Left ventricle myocardium inferior (tissue), 1 donor: ENCODE data around the gene CLCN2. TPM values are rescaled to one million over a fixed set of nuclear protein-coding genes. Genes with fewer than 3 reads are reported as not detected.

Experiments
- DNase-seq: peaks from one replicate; pipeline ENCODE4 v3.0.0-alpha.2; 2020
- H3K27ac ChIP-seq: fragments of 200-600 bp; replicated peaks from 2 replicates; pipeline ENCODE4 v1.8.0; 2021
- H3K27me3 ChIP-seq: fragments of 200-600 bp; 2 replicates; pipeline ENCODE4 v1.8.0; 2021; ENCODE audit warnings: low read depth
- H3K36me3 ChIP-seq: fragments of 200-600 bp; 2 replicates; pipeline ENCODE4 v1.8.0; 2021
- H3K4me1 ChIP-seq: fragments of 200-600 bp; 2 replicates; pipeline ENCODE4 v1.8.0; 2021
- H3K4me3 ChIP-seq: fragments of 200-600 bp; 2 replicates; pipeline ENCODE4 v1.8.0; 2021; ENCODE audit warnings: mild to moderate bottlenecking, moderate library complexity
- H3K9me3 ChIP-seq: fragments of 200-600 bp; replicated peaks from 2 replicates; pipeline ENCODE4 v1.8.0; 2021
- intact Hi-C: fragments of 100-400 bp; cut with micrococcal nuclease; formaldehyde crosslinking; loops from one replicate; pipeline ENCODE4 v1.11.0; 2022
- total RNA-seq: library from RNA; stranded (reverse); fragmentation: NEBNext Ultra II Directional; extraction: Animal tissue kit (Norgen Biotek cat#: 25700); gene quantifications from one replicate; pipeline ENCODE4 v1.2.1, GENCODE V29; 2021
- TF ChIP-seq, protein P1 (sequence below): fragments of 200-600 bp; IDR thresholded peaks from 2 replicates; pipeline ENCODE4 v1.8.0; 2021; ENCODE audit warnings: antibody characterized with exemption, mild to moderate bottlenecking, borderline replicate concordance
- donor health status: DM: no; HTN: yes; CAD: no; lungs with severe emphysema.

CLCN2 gene
- total RNA-seq, 1 donor from 2014 or later = 1.7 TPM

DNA sequence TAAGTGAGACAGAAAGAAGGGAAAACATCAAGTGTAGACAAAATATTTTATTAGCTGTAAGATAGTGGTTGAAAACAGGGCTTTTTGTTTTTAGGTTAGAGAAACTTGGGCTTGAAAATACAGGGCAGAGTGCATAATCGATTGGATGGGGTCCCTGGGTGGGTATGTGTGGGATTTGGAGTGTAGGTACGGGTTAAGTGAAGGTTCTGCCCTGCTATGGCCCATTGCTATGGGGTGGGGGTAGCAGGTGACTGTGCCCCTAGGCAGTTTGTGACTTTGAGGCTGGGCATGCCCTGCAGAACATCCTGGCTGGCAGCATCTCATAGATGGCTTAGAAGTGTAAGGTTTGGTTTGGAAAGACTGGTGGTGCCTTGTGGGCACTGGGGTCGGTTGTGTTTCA lies 27.7 kb downstream of the CLCN2 start:
- Histone ChIP-seq H3K36me3 (peaks cover 65% of the 10 kb centered on the region), H3K9me3 (no peaks in the 10 kb centered on the region), H3K27ac (no peak overlapping the region), H3K4me3 (no peak overlapping the region), H3K27me3 (no peaks in the 10 kb centered on the region), H3K4me1 (peaks cover 60% of the 10 kb centered on the region)
- intact Hi-C loops = no loop called here
- DNase-seq = no peak
- TF ChIP-seq, protein P1, sequence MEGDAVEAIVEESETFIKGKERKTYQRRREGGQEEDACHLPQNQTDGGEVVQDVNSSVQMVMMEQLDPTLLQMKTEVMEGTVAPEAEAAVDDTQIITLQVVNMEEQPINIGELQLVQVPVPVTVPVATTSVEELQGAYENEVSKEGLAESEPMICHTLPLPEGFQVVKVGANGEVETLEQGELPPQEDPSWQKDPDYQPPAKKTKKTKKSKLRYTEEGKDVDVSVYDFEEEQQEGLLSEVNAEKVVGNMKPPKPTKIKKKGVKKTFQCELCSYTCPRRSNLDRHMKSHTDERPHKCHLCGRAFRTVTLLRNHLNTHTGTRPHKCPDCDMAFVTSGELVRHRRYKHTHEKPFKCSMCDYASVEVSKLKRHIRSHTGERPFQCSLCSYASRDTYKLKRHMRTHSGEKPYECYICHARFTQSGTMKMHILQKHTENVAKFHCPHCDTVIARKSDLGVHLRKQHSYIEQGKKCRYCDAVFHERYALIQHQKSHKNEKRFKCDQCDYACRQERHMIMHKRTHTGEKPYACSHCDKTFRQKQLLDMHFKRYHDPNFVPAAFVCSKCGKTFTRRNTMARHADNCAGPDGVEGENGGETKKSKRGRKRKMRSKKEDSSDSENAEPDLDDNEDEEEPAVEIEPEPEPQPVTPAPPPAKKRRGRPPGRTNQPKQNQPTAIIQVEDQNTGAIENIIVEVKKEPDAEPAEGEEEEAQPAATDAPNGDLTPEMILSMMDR = no peak

DNA sequence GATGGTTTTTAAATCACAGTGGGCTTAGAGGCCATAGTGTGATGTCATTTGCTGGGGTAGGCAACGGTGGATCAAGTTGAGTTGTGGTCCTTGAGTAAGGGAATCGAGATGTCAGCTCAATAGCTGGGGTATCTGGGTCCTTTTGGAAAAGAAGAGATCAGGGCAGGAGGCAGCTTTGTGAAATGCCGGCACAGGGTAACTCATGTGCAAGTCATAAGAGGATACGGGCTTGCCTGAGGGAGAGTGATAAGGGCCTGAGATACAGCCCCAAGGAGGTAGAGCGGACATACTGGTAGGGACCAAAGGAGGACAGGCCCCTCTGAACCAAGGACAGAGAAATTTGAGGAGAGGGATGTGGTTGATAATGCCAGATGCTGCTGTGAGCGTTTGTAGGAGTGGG lies 28.2 kb downstream of the CLCN2 start:
- TF ChIP-seq, protein P1 = no peak
- DNase-seq = no peak
- intact Hi-C loops = no loop called here

DNA sequence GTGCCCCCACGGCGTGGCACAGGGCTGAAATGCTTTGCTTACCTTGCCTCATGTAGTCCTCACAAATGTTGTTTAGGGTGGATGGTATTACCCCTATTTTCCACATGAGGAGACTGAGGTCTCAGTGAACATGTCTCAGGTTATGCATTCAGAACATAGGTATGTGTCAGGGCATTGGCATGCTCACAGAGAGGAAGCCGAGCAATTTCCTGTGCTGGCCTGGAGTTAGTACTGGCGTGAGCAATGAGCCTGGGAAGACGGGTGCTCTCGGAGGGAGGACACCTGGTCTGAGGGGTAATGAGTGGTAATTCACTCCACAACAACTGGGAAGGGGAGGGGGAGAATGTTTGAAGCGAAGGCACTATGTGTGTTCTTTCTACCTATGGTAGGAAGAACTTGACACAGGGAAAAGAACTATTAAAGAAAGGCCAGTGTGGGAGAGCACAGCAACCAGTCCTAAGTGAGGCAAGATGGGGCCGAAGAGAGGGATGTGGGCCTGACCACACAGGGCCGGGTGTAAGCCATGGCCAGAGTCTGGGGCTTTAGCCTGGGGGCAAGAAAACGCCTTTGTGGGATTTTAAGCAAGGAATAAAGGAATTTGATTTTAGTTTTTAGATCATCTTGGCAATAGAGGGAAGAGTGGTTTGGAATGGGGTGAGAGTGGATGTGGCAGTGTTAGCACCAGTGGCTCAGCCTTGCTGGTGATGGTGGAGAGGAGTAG lies 28.9 kb downstream of the CLCN2 start:
- H3K9me3 ChIP-seq = no peaks in the 10 kb centered on the region
- peak overlapping the region; percentile 44 for H3K27ac ChIP-seq
- intact Hi-C loops = no loop called here
- TF ChIP-seq, protein P1 = no peak
- no peaks in the 10 kb centered on the region for H3K27me3 ChIP-seq
- H3K4me1 ChIP-seq = peaks cover 48% of the 10 kb centered on the region
- no peak for DNase-seq
- no peak overlapping the region for H3K4me3 ChIP-seq
- H3K36me3 ChIP-seq = peaks cover 77% of the 10 kb centered on the region

More for the DNA sequence above, 28.2 kb downstream of the CLCN2 start:
- Histone ChIP-seq H3K9me3 (no peaks in the 10 kb centered on the region), H3K27ac (peak overlapping the region; percentile 40), H3K4me3 (no peak overlapping the region), H3K27me3 (no peaks in the 10 kb centered on the region), H3K36me3 (peaks cover 70% of the 10 kb centered on the region), H3K4me1 (peaks cover 55% of the 10 kb centered on the region)

DNA sequence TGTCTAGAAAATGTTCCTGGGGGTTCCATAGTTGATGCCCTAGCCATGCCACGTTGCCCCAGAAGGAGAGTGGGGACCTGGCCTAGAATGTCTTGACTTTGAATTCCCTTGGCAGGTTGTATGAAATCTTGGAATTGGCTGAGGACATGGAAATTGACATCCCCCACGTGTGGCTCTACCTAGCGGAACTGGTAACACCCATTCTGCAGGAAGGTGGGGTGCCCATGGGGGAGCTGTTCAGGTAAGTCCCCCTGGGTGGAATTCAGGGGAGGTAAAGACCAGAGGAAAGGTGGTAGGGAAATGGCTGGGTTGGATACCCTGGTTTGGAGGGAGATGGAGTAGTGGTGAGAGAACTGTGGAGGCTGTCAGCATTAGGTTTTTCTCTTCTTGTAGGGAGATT lies 32.9 kb downstream of the CLCN2 start:
- Histone ChIP-seq H3K27ac (no peak overlapping the region), H3K27me3 (no peaks in the 10 kb centered on the region), H3K36me3 (peaks cover 98% of the 10 kb centered on the region), H3K4me3 (no peak overlapping the region), H3K9me3 (no peaks in the 10 kb centered on the region), H3K4me1 (peaks cover 27% of the 10 kb centered on the region)
- DNase-seq = no peak
- intact Hi-C loops = no loop called here
- TF ChIP-seq, protein P1 = no peak

DNA sequence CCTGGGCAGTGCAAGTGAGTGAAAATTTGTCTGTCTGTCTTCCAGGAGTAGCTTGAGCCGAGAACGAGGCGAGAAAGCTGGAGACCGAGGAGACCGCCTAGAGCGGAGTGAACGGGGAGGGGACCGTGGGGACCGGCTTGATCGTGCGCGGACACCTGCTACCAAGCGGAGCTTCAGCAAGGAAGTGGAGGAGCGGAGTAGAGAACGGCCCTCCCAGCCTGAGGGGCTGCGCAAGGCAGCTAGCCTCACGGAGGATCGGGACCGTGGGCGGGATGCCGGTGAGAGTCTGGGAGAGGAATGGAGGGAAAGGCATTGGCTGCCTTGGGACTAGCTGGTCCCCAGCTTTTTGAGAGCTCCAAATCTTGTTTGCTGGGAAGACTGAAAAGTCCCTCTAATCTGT lies 34.2 kb downstream of the CLCN2 start:
- TF ChIP-seq, protein P1 = no peak
- H3K27ac ChIP-seq = no peak overlapping the region
- H3K27me3 ChIP-seq = no peaks in the 10 kb centered on the region
- DNase-seq = no peak
- no peak overlapping the region for H3K4me3 ChIP-seq
- H3K9me3 ChIP-seq = no peaks in the 10 kb centered on the region
- H3K36me3 ChIP-seq = peaks cover 98% of the 10 kb centered on the region
- peaks cover 33% of the 10 kb centered on the region for H3K4me1 ChIP-seq
- intact Hi-C loops = no loop called here
